G401.6 (cell line): ENCODE measurements around the gene KIF1A.

ENCODE experiments used
- FAIRE-seq: peaks from 2 replicates; lab custom pipeline; 2012; peaks lifted over from hg19 to GRCh38; lab: Jason Lieb, UNC

Gene KIF1A

GRCh38 chr2:240732911-240733622 is 87.0 kb downstream of the KIF1A start:
- FAIRE-seq: no peak

GRCh38 chr2:240732184-240732583 is 87.8 kb downstream of the KIF1A start:
- FAIRE-seq: no peak

GRCh38 chr2:240731178-240731545 is 88.9 kb downstream of the KIF1A start:
- no peak for FAIRE-seq

- FAIRE-seq: no peak
Observed at GRCh38 chr2:240730501-240731177, 89.4 kb downstream of the KIF1A start.

DNA sequence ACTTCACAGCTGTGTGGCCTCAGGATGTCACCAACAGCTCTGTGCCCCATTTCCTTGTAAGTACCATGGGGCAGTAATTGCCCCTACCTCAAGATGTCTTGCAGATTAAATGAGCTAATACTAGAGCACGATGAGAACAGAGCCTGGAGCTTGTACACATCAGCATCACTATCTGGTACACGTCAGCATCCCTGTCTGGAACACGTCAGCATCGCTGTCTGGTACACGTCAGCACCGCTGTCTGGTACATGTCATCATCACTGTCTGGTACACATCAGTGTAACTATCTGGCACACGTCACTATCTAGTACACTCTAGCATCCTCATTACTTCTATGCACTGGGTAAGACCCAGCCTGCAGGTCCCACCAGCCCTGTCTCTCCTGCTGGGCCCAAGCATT is 91.2 kb downstream of the KIF1A start:
- no peak for FAIRE-seq

DNA sequence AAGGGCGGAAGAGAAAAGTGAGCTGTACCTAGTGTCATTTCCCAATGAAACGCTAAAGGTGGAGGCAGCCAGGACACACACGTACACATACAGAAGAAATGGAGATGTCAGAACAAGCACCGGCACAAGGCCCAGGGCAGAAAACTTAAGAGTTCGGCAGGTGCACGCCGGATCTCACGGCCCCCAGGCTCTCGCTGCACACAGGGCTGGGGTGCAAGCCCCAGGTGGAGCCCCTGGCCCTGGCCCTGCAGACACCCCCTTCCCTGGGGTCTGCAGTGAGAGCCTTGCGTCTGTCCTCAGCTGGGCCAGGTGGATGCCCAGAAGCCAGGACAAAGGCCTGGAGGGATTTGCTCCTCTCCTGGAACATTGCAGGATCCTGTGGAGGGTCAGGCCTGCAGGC is 91.7 kb downstream of the KIF1A start:
- FAIRE-seq: no peak

DNA sequence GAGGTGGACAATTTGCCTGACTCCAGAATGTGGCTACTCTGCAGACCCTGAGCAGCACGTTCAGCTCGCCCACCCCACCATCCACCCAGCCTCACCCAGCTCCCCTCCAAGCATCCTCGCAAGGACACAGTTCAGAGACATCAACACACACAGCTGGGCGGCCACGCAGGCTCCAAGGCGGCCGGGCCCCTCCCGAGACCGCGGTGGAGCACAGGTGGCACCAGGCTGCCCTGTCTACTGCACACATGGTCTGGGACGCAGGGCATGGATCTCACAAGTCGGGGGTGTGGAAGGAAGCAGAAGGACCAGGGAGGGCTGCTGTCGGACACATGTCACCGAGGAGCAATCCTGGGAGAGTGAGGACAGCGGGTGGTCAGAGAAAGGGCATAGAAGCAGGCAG is 92.1 kb downstream of the KIF1A start:
- no peak for FAIRE-seq

DNA sequence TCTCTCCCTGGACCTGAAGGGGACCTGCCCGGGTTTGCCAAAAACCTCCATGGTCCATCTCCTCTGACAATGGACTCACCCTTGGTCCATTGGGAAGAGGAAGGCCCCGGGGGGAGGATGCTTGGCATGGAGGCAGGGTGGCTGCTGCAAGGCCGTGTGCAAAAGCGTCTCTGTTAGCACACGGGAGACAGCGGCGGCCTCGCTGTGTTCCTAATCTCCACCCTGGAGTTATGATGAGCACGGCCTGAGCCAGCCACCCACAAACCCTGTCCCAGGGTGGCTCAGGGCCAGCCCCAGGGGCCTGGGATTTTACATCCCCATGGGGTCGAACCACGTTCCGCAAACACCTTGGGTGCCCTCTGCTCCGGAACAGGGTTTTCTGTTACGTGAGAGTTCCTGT is 92.6 kb downstream of the KIF1A start:
- no peak for FAIRE-seq

- FAIRE-seq: no peak
Observed at GRCh38 chr2:240726876-240727275, 93.1 kb downstream of the KIF1A start.

DNA sequence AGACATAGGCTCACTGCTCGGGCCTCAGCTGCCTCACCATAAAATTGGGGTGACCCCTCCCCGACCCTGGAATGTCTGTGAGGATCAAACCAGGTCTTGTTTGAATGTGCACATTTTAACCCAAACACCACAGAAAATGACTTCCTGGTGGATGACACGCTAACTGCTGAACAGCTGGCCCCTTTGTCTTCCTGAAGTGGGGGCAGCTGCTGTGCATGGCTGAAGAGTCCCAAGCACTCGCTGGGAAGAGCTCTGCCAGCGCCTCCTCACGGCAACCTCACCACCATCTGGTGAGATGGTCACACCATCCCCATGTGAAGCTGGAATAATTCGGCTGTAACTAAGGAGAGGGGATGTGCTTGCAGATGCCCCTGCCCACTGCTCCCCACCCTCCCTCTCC is 94.3 kb downstream of the KIF1A start:
- no peak for FAIRE-seq

DNA sequence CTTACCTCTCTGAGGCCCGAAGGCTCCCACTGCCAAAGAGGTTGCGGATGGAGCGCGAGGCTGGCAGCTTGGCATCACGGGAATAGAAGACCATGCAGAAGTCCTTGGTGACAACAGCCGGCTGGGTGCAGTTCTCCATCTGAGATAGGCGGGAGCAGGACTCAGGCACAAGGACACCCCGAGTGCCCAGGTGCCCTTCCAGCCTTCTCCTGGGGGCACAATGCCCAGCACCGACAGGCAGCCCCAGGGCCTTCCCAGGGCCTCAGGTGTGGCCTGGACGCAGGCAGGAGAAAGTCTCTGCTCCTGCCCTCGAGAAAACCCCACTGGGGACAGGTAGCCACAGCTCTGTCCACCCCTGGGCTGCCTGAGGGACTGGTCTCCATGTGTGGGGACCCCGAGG is 94.8 kb downstream of the KIF1A start:
- no peak for FAIRE-seq

DNA sequence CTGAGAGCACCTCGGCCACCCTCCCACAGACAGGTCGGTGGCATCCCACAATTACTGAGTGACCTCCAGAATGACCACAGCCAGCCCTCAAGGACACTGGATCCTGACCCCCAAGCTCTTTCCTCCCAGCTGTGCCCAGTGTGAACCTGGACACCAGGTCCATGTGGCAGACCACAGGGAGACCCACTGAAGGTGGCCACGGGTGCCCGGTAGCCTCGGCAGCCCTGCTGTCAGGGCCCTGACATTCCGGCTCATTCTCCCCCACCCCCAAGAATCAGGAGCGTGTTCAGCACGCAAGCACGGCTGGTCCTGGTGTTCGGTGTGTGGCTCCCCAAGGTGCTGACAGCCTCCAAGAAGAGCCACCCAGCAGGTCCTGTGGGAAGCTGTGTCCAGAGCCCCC is 95.6 kb downstream of the KIF1A start:
- FAIRE-seq: no peak

DNA sequence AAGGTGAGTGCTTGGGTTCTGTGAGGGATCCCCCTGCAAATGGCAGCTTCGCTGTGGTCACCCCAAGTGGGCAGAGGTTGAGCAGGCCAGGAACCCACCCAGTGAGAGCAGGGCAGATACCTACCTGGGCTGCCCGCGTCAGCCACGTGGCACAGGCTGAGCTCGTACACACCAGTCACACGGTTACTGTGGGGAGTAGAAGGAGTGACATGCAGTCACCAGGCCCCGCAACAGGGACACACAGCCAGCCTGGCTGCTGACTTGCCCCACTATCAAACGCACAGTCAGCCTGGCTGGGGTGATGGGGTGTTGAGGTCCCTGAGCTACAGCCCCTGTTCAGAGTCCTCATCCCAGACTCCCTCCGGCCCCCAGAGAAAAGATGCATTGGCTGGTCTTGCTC is 96.2 kb downstream of the KIF1A start:
- FAIRE-seq: no peak

DNA sequence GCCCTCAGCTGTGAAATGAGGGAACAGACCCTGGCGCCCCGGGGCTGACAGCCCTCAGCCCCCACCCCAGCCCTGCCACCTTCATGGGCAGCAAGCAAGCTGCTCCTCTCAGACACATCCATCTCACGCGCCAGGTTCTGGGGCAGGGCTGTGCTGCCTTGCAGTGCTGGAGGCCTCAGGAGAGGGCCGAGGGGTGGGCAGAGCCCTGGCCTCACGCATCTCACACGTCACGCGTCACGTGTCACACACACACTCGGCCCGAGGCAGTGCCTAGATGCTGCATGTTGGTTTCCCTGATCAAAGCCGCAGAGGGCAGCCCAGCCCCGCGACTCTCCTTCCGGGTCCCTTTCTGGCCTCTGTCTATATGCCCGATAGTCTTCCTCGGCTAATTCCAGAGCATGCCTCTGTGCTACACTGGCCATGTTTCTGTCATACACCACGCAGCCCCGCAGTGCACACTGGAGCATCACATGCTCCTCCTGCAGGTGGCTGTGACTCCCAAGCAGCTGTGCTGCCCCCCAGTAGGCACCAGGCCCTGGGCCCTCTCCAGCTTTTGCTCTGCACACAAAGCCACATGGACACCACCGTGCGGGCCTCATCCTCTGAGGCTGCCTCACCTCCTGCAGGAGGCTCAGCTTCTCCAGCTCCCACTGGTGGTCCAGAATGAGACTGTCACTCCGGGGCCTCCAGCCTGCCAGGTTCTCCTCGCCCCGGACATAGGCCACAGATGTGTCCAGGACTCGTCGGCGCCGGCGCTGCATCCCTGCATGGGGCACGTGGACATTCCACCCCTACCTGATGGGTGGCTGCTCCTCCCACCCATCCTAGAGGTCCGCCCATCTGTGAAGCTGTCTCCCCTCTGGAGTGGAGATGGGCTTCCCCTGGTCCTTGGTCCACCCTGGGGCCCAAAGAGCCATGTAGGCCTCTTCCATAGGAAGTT is 97.0 kb downstream of the KIF1A start:
- no peak for FAIRE-seq

- no peak for FAIRE-seq
Observed at GRCh38 chr2:240722376-240722775, 97.6 kb downstream of the KIF1A start.

DNA sequence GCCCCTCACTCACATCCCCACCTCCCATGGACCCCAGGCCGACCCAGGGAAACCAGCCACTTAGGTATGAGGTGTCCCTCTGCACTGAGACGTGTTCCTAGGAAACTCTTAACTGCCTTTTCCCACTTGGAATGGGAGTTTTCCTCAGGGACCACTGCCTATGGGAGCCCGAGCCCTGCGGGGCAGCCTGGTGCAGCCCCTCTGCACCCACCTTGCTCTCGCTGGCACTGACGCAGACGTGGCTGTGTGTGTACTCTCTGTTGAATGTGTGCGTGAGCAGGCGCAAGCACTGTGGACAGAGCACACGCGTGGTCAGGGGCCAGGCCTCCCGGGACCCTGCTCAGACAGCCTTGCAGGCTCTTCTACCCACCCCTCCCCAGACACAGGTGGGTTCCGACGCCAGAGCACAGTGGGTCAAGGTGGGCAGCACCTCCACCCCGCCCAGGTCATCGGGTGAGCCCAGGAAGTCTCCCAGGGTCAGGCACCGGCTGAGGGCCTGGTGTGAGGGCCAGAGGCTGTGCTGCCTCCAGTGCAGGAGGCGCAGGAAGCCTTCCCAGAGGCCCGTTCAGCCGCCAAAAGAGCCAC is 98.3 kb downstream of the KIF1A start:
- FAIRE-seq: no peak

- no peak for FAIRE-seq
Observed at GRCh38 chr2:240720686-240721595, 99.1 kb downstream of the KIF1A start.

DNA sequence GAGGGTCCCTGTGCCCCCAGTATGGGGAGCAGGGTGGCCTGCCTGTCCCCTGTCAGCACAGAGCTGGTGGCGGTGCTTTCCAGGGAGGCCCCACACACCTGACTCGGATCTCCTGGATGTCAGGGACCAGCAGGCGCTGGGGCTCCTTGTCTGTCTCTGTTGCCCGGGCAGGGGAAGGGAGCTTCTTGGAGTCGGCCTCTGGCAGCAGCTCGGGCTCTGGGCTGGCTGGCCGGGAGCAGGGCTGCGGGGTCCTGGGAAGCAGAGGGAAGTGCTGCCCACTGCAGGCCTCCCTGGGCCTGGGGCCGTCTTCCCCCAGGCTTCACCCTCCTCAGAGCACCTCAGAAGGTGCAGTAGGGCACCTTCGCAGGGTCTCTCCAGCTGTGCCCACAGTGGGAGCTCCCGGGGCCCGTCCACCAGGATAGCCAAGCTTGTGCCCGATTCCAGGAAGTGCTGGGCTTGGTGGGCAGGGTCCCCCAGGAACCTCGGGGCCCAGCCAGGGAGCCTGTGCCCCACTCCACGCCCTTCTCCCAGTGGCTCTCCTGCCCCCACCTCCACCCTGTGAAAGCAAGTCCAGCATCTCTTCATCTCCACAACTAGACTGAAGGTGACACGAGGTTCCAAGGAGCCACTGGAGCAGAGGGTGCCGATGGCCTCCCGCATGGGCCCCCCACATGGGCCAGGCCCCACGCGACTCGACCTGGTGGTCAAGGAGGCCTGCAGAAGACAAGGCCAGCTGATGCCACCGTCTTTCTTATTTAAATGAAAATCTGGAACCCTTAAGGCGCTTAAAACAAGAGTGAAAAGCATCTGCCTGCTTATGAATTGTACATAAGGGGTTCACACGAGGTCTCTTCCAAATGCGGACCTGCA is 100.1 kb downstream of the KIF1A start:
- no peak for FAIRE-seq

GRCh38 chr2:240718896-240719490 is 101.0 kb downstream of the KIF1A start:
- no peak for FAIRE-seq
